ENCODE results near the gene PSMB5.

PSMB5 gene

GRCh38 chr14:22987291-22987690 lies 47.4 kb downstream of the PSMB5 start:
- DNase-seq (ENCODE audit: low read depth in 2 of 2) = no peak

GRCh38 chr14:22986508-22987054 lies 48.1 kb downstream of the PSMB5 start:
- peak; percentile 75 to 90 for DNase-seq (ENCODE audit: low read depth in 2 of 2)

- DNase-seq (ENCODE audit: low read depth in 2 of 2) = no peak
Observed at GRCh38 chr14:22985894-22986507, 48.7 kb downstream of the PSMB5 start.

GRCh38 chr14:22984959-22985658 lies 49.6 kb downstream of the PSMB5 start:
- no peak for DNase-seq (ENCODE audit: low read depth in 2 of 2)

- DNase-seq (ENCODE audit: low read depth in 2 of 2) = peak; percentile 32 to 42
Observed at GRCh38 chr14:22982477-22983245, 52.0 kb downstream of the PSMB5 start, which contains the start of gene AJUBA. AJUBA (minus strand) TSS chr14:22982551; CDS start chr14:22982266, 285 bp downstream.

- no peak for DNase-seq (ENCODE audit: low read depth in 2 of 2)
Observed at GRCh38 chr14:22981876-22982476, 52.7 kb downstream of the PSMB5 start.

- no peak for DNase-seq (ENCODE audit: low read depth in 2 of 2)
Observed at GRCh38 chr14:22981090-22981875, 53.4 kb downstream of the PSMB5 start.

- no peak for DNase-seq (ENCODE audit: low read depth in 2 of 2)
Observed at GRCh38 chr14:22980672-22981089, 54.0 kb downstream of the PSMB5 start.

GRCh38 chr14:22979748-22980392 lies 54.8 kb downstream of the PSMB5 start:
- DNase-seq (ENCODE audit: low read depth in 2 of 2) = no peak

GRCh38 chr14:22978981-22979671 lies 55.6 kb downstream of the PSMB5 start:
- DNase-seq (ENCODE audit: low read depth in 2 of 2) = no peak

- DNase-seq (ENCODE audit: low read depth in 2 of 2) = no peak
Observed at GRCh38 chr14:22978487-22978837, 56.2 kb downstream of the PSMB5 start.

GRCh38 chr14:22977684-22978486 lies 56.8 kb downstream of the PSMB5 start:
- no peak for DNase-seq (ENCODE audit: low read depth in 2 of 2)

- DNase-seq (ENCODE audit: low read depth in 2 of 2) = no peak
Observed at GRCh38 chr14:22977434-22977683, 57.3 kb downstream of the PSMB5 start.

GRCh38 chr14:22976620-22977433 lies 57.9 kb downstream of the PSMB5 start:
- no peak for DNase-seq (ENCODE audit: low read depth in 2 of 2)

Measured in stimulated activated CD8-positive, alpha-beta memory T cell treated with anti-CD3 and anti-CD28 coated beads, Interleukin-7, amount 100 ng/mL, for 1 hour (primary cell).